SK-N-SH (cell line): ENCODE results near the gene SNAPC5. TPM values are rescaled to one million over a fixed set of nuclear protein-coding genes. Genes with fewer than 3 reads are reported as not detected.
"Not testable (repeated sequence)": the region's sequence is repeated elsewhere in the genome, so short reads cannot be mapped to it uniquely, and the experiment has no call there.

Experiments
- CTCF ChIA-PET: fragments of 300-600, 350-600 bp; formaldehyde crosslinking; extraction: SDS; loops from one replicate; lab custom pipeline; 2021; lab: Yijun Ruan, JAX
- POLR2A ChIA-PET: fragments of 350-600 bp; sonication (Branson Sonifier 250); formaldehyde crosslinking; extraction: SDS; loops from one replicate; lab custom pipeline; 2020; ENCODE audit warnings: antibody characterized with exemption, inconsistent platforms; lab: Yijun Ruan, JAX
- DNase-seq: peaks from one replicate; pipeline ENCODE4 v3.0.0; 2012
- H2AFZ ChIP-seq: fragments of 200-600 bp; sonication (generic); 2 replicates; pipeline ENCODE4 v1.8.1; 2016; ENCODE audit warnings: antibody characterized with exemption, mild to moderate bottlenecking, low read depth
- H3F3A ChIP-seq: fragments of 200-600 bp; sonication (generic); replicated peaks from 2 replicates; pipeline ENCODE3; 2016; ENCODE audit warnings: antibody characterized with exemption, mild to moderate bottlenecking; ENCODE audit not compliant: insufficient read depth
- H3K27ac ChIP-seq, 2 experiments: fragments of 200-500 bp in 1 of 2; fragments of 200-600 bp in 1 of 2; sonication (Bioruptor generic) in 1 of 2; sonication (generic), shearing (Covaris generic) in 1 of 2; 2 replicates each; pipeline versions ENCODE4 v1.5.1 to v1.6.1; 2014 to 2016; ENCODE audit warnings: low read depth in 2 of 2, inconsistent platforms in 1 of 2, low read length in 1 of 2, mild to moderate bottlenecking in 1 of 2, mixed read lengths in 1 of 2
- H3K27me3 ChIP-seq: fragments of 200-600 bp; sonication (generic), shearing (Covaris generic); 2 replicates; pipeline ENCODE4 v1.6.1; 2016; ENCODE audit warnings: mixed run types; ENCODE audit not compliant: insufficient read depth
- H3K36me3 ChIP-seq, 2 experiments: fragments of 200-500 bp in 1 of 2; fragments of 200-600 bp in 1 of 2; sonication (Bioruptor generic) in 1 of 2; sonication (generic) in 1 of 2; replicated peaks in 1 of 2; 2 replicates each; pipeline versions ENCODE3 to v1.5.1; 2014 to 2016; ENCODE audit warnings: low read length in 1 of 2, mild to moderate bottlenecking in 1 of 2; ENCODE audit not compliant: insufficient read depth in 2 of 2, control insufficient read depth in 1 of 2
- H3K4me1 ChIP-seq, 2 experiments: fragments of 200-500 bp in 1 of 2; fragments of 200-600 bp in 1 of 2; sonication (Bioruptor generic) in 1 of 2; sonication (generic), shearing (Covaris generic) in 1 of 2; 2 replicates each; pipeline versions ENCODE4 v1.5.1 to v1.6.1; 2014 to 2016; ENCODE audit warnings: low read depth in 1 of 2, low read length in 1 of 2, mixed run types in 1 of 2; ENCODE audit not compliant: insufficient read depth in 2 of 2, control insufficient read depth in 1 of 2
- H3K4me2 ChIP-seq: fragments of 200-600 bp; sonication (generic), shearing (Covaris generic); 2 replicates; pipeline ENCODE4 v1.6.1; 2017; ENCODE audit warnings: mixed run types
- H3K4me3 ChIP-seq, 2 experiments: fragments of 200-500 bp in 1 of 2; fragments of 200-600 bp in 1 of 2; sonication (Bioruptor generic) in 1 of 2; sonication (generic), shearing (Covaris generic) in 1 of 2; 2 replicates each; pipeline versions ENCODE4 v1.5.1 to v1.8.1; 2014 to 2016; ENCODE audit warnings: low read depth in 2 of 2, inconsistent platforms in 1 of 2, low read length in 1 of 2, mild to moderate bottlenecking in 1 of 2, mixed read lengths in 1 of 2, moderate library complexity in 1 of 2
- H3K79me2 ChIP-seq: fragments of 200-600 bp; sonication (generic); 2 replicates; pipeline ENCODE4 v1.8.1; 2017; ENCODE audit warnings: mild to moderate bottlenecking; ENCODE audit not compliant: insufficient read depth
- H3K9ac ChIP-seq: fragments of 200-600 bp; sonication (generic); 2 replicates; pipeline ENCODE4 v1.6.1; 2017; ENCODE audit warnings: mixed run types
- H3K9me2 ChIP-seq: fragments of 200-600 bp; sonication (generic); 2 replicates; pipeline ENCODE4 v1.6.1; 2017; ENCODE audit warnings: mixed run types
- H3K9me3 ChIP-seq: fragments of 200-600 bp; sonication (generic); 2 replicates; pipeline ENCODE4 v1.6.1; 2017; ENCODE audit warnings: mixed run types, mild to moderate bottlenecking, moderate library complexity
- H4K20me1 ChIP-seq: fragments of 200-600 bp; sonication (generic); 2 replicates; pipeline ENCODE4 v1.6.1; 2017; ENCODE audit warnings: mild to moderate bottlenecking, mixed run types; ENCODE audit not compliant: insufficient read depth
- CHD2 ChIP-seq: fragments of 150-350 bp; IDR thresholded peaks from 2 replicates; pipeline ENCODE4 v1.6.1; 2018; ENCODE audit warnings: low read length; ENCODE audit not compliant: partially characterized antibody
- EZH2phosphoT487 ChIP-seq: fragments of 200-600 bp; sonication (generic); IDR thresholded peaks from 2 replicates; pipeline ENCODE4 v1.6.1; 2017; ENCODE audit warnings: low read depth, mixed run types, mild to moderate bottlenecking, antibody characterized with exemption, moderate library complexity, borderline replicate concordance
- FOSL2 ChIP-seq: IDR thresholded peaks from 2 replicates; pipeline ENCODE4 v1.4.0; 2012; ENCODE audit warnings: low read depth, mild to moderate bottlenecking, moderate library complexity, borderline replicate concordance
- GATA2 ChIP-seq: sonication (generic); formaldehyde crosslinking; IDR thresholded peaks from 2 replicates; pipeline ENCODE4 v1.5.0; 2020; ENCODE audit warnings: mild to moderate bottlenecking, missing genetic modification reagents
- JUND ChIP-seq: IDR thresholded peaks from 2 replicates; pipeline ENCODE4 v1.4.0; 2012
- MXI1 ChIP-seq: IDR thresholded peaks from 2 replicates; pipeline ENCODE4 v1.6.1; 2012; ENCODE audit warnings: mild to moderate bottlenecking, low read depth, low read length, improper control_type of control experiment
- RAD21 ChIP-seq: IDR thresholded peaks from 2 replicates; pipeline ENCODE4 v1.6.1; 2012; ENCODE audit warnings: mild to moderate bottlenecking, low read length
- RXRA ChIP-seq: IDR thresholded peaks from 2 replicates; pipeline ENCODE4 v1.4.0; 2012; ENCODE audit warnings: low read depth, mild to moderate bottlenecking, borderline replicate concordance
- WGBS: methylation state at CpG from one replicate; pipeline ENCODE4 v1.1.6; 2017; ENCODE audit warnings: low lambda C conversion rate; 5-methylcytosine and 5-hydroxymethylcytosine counted together
- polyA plus RNA-seq, 3 experiments: library from polyadenylated mRNA; depleted of rRNA; stranded (reverse); fragments of >200 nt; gene quantifications; 2 replicates each; pipeline ENCODE4 v1.2.3, GENCODE V29; 2012
- TF ChIP-seq, protein P1 (sequence below): fragments of 200-600 bp; sonication (generic); IDR thresholded peaks from 2 replicates; pipeline ENCODE4 v1.6.1; 2017; ENCODE audit warnings: antibody characterized with exemption, mild to moderate bottlenecking, moderate library complexity

Gene SNAPC5
- polyA plus RNA-seq, 1 of the 3 experiments (the other 2 are of a cell fraction), result 65.0 TPM

DNA sequence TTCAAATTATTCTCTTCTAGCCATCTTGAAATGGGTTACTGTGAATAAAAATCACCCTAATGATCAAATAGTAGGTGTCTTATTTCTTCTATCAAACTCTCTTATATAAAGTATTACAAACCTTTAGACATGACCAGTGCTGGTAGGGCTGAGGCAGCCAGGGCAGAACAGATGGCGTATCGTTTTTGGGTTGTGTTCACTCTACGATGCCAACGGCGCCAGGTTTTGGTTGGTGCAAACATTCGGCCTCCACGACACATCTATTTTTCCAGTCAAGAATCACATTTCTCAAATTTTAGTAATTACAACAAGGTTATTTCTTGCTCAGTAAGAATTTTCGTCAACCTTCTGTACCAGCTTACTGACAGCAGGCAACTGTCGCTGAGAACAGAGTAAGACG, 4.9 kb upstream of the SNAPC5 start:
- Histone ChIP-seq H3K27ac (peak overlapping the region; percentile 22 to 96; a peak in 3 of 4 replicates), H2AFZ (no peak overlapping the region), H3F3A (peaks cover 53% of the 10 kb centered on the region), H3K36me3 (peaks cover 56 to 57% of the 10 kb centered on the region in 2 experiments), H3K27me3 (no peaks in the 10 kb centered on the region), H3K9ac (peak overlapping the region; percentile 96), H3K9me3 (no peaks in the 10 kb centered on the region), H3K4me3 (peak overlapping the region; percentile 79 to 98), H3K9me2 (no peaks in the 10 kb centered on the region), H3K79me2 (peaks cover 67% of the 10 kb centered on the region), H3K4me1 (peaks cover 3 to 16% of the 10 kb centered on the region in 2 experiments; a peak in 3 of 4 replicates), H4K20me1 (peaks cover 63% of the 10 kb centered on the region), H3K4me2 (peak overlapping the region; percentile 75)
- POLR2A ChIA-PET, result no interaction called here
- no peak for DNase-seq
- whole genome bisulfite sequencing, result 35% methylated on average over 10 of the region's 10 CpGs
- CTCF ChIA-PET, result no interaction called here
- TF ChIP-seq MXI1 (no peak), CHD2 (no peak), RXRA (no peak)

DNA sequence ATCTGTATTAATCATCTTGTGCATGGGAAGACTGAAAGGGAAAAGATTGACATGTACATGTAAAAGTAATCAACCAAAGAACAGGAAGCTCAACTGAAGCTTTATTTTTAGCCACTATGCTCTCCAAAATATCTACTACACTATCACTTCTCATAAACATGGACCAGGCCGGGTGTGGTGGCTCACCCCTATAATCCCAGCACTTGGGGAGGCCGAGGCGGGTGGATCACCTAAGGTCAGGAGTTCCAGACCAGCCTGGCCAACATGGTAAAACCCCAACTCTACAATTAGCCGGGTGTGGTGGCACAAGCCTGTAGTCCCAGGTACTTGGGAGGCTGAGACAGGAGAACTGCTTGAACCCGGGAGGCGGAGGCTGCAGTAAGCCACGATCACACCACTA, 2.8 kb upstream of the SNAPC5 start:
- not testable (repeated sequence) for H3K9me2 ChIP-seq, H3K27me3 ChIP-seq, H2AFZ ChIP-seq, H3K9ac ChIP-seq, H3K9me3 ChIP-seq, H3K4me3 ChIP-seq, H3K4me2 ChIP-seq, DNase-seq
- Histone ChIP-seq H4K20me1 (peaks cover 63% of the 10 kb centered on the region), H3K4me1 (peaks cover 0 to 19% of the 10 kb centered on the region in 2 experiments; a peak in 2 of 4 replicates), H3F3A (peaks cover 53% of the 10 kb centered on the region), H3K36me3 (peaks cover 57 to 58% of the 10 kb centered on the region in 2 experiments), H3K27ac (peak overlapping the region in 1 of 2 experiments; percentile 96; a peak in 1 of 4 replicates), H3K79me2 (peaks cover 67% of the 10 kb centered on the region)
- ChIA-PET CTCF (interaction anchor here (5.7 kb wide), 1 partner anchor 114 kb away, joined by 51 read pairs; the partner anchor contains the start of gene MAP2K1), POLR2A (interaction anchor here (1.0 kb wide), 1 partner anchor 143 kb away, joined by 4 read pairs; no protein-coding TSS in a partner anchor)
- 83% methylated on average over 7 of the region's 7 CpGs for WGBS

DNA sequence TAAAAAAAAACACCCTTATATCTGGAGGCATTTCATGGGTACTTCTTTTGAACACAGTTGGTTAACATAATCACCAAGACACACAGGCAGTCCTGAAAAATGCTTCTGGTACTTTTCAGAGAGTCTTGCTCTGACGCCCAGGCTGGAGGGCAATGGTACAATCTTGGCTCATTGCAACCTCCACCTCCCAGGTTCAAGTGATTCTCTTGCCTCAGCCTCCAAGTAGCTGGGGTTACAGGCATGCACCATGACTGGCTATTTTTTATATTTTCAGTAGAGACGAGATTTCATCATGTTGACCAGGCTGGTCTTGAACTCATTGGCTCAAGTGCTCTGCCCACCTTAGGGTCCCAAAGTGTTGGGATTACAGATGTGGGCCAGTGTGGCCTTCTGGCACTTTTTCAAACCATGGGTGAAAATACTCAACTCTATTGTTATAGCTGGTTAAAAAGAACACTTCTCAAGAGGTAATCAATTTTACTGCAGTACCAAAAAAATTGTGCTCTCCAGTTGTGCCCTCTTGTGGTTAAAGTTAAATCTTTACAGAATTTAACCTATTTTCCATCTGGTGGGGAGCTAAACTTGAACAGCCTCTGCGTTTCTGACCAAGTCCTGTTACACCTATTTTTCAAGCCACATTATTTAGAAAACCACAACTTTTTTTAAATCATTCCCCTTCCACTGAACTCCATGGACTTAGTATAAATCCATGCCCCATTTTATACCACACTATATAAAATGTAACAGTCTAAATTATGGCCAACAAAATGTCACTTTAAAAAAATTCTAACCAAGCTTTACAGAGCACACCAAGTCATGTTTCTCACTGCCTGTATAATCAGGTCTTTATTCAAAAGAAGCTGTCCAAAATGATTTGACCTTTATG, 1.2 kb upstream of the SNAPC5 start:
- Histone ChIP-seq H3K9ac (no peak overlapping the region), H3K27me3 (no peaks in the 10 kb centered on the region), H2AFZ (no peak overlapping the region), H3K4me3 (no peak overlapping the region), H3K79me2 (peaks cover 54% of the 10 kb centered on the region), H3K9me3 (no peaks in the 10 kb centered on the region), H3F3A (peaks cover 53% of the 10 kb centered on the region), H3K27ac (peak overlapping the region in 1 of 2 experiments; percentile 66; a peak in 2 of 4 replicates), H3K4me2 (no peak overlapping the region; the same call in 1 of the 2 replicates)
- DNase-seq, result peak; percentile 34
- ChIA-PET CTCF (interaction anchor here (0.6 to 5.7 kb wide), 38 partner anchors 7 to 582 kb away, joined by 3 to 51 read pairs (median 3); partner anchors contain the start of genes DIS3L, MAP2K1, RPL4 and ZWILCH), POLR2A (interaction anchor here (3.7 kb wide), 1 partner anchor 112 kb away, joined by 21 read pairs; the partner anchor contains the start of gene MAP2K1)
- TF ChIP-seq, protein P1, sequence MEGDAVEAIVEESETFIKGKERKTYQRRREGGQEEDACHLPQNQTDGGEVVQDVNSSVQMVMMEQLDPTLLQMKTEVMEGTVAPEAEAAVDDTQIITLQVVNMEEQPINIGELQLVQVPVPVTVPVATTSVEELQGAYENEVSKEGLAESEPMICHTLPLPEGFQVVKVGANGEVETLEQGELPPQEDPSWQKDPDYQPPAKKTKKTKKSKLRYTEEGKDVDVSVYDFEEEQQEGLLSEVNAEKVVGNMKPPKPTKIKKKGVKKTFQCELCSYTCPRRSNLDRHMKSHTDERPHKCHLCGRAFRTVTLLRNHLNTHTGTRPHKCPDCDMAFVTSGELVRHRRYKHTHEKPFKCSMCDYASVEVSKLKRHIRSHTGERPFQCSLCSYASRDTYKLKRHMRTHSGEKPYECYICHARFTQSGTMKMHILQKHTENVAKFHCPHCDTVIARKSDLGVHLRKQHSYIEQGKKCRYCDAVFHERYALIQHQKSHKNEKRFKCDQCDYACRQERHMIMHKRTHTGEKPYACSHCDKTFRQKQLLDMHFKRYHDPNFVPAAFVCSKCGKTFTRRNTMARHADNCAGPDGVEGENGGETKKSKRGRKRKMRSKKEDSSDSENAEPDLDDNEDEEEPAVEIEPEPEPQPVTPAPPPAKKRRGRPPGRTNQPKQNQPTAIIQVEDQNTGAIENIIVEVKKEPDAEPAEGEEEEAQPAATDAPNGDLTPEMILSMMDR, result peak; percentile 64
- TF ChIP-seq GATA2 (CRISPR knock-in tag), result no peak
- TF ChIP-seq EZH2phosphoT487, result no peak
- no peak for TF ChIP-seq FOSL2
- peak; percentile 32; the same call in 1 of the 2 replicates for TF ChIP-seq RAD21
- TF ChIP-seq JUND, result no peak
- TF ChIP-seq, all 33 proteins: peak for 2
- no peaks in the 10 kb centered on the region for H3K9me2 ChIP-seq
- H3K36me3 ChIP-seq, result peaks cover 70 to 74% of the 10 kb centered on the region in 2 experiments
- peaks cover 58% of the 10 kb centered on the region for H4K20me1 ChIP-seq
- 62% methylated on average over 3 of the region's 3 CpGs for WGBS
- H3K4me1 ChIP-seq, result peaks cover 0 to 19% of the 10 kb centered on the region in 2 experiments; a peak in 2 of 4 replicates
